ENCODE results near the gene KIF21B. TPM values are rescaled to one million over a fixed set of nuclear protein-coding genes. Genes with fewer than 3 reads are reported as not detected.

KIF21B gene
- total RNA-seq, 1 experiment from 2014 or later: 0.60 TPM

- intact Hi-C loops (cut with micrococcal nuclease; ENCODE audit: unreplicated experiment): no loop called here
- Histone ChIP-seq H3K27me3 (replicated peaks; ENCODE audit: insufficient read depth, low read depth, low read length, poor library complexity) (no peaks in the 10 kb centered on the region), H3K4me3 (ENCODE audit: low read depth, low read length, poor library complexity, severe bottlenecking) (no peak overlapping the region), H3K4me1 (ENCODE audit: insufficient read depth, low read length, poor library complexity, severe bottlenecking) (no peaks in the 10 kb centered on the region), H3K36me3 (ENCODE audit: insufficient read depth, low read length, poor library complexity, severe bottlenecking) (no peaks in the 10 kb centered on the region), H3K27ac (ENCODE audit: low read depth, low read length, poor library complexity, severe bottlenecking) (no peak overlapping the region), H3K9me3 (ENCODE audit: low read depth, low read length, poor library complexity, severe bottlenecking) (no peaks in the 10 kb centered on the region)
- ChIA-PET CTCF (no interaction called here), POLR2A (ENCODE audit: low non-redundant PET) (no interaction called here)
- TF ChIP-seq EZH2 (IDR thresholded peaks at IDR 0.05; ENCODE audit: borderline replicate concordance, low read depth, low read length, poor library complexity, severe bottlenecking) (no peak), CTCF (conservative IDR thresholded peaks at IDR 0.05; ENCODE audit: low read depth, low read length) (no peak)
- BruUV-seq (replicated peaks): no TSS peak
- no peak for DNase-seq (ENCODE audit: low spot score)
These were observed 48.1 kb downstream of the KIF21B start for GRCh38 chr1:200975458-200975857.

DNA sequence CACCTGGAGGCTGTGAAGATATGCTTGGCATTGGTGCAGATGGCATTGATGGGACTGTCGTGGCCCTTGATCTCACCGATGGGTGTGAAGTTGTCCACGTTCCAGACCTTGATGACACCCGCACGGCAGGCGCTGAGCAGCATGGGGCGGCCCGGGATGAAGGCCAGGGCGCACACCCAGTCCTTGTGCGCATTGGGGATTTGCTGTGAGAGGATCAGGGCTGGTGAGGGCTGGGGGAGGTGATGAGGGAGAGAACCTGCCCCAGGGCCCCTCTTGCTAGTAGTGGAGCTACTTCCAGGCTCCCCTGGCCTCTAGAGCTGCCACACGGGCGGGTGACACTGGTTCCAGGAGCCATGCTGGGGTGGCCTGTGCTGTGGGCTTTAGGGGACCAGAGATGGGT, 48.8 kb downstream of the KIF21B start:
- no TSS peak for BruUV-seq (replicated peaks)
- TF ChIP-seq CTCF (conservative IDR thresholded peaks at IDR 0.05; ENCODE audit: low read depth, low read length) (no peak), EZH2 (IDR thresholded peaks at IDR 0.05; ENCODE audit: borderline replicate concordance, low read depth, low read length, poor library complexity, severe bottlenecking) (no peak)
- Histone ChIP-seq H3K36me3 (ENCODE audit: insufficient read depth, low read length, poor library complexity, severe bottlenecking) (no peaks in the 10 kb centered on the region), H3K4me3 (ENCODE audit: low read depth, low read length, poor library complexity, severe bottlenecking) (no peak overlapping the region), H3K4me1 (ENCODE audit: insufficient read depth, low read length, poor library complexity, severe bottlenecking) (no peaks in the 10 kb centered on the region), H3K9me3 (ENCODE audit: low read depth, low read length, poor library complexity, severe bottlenecking) (no peaks in the 10 kb centered on the region), H3K27me3 (replicated peaks; ENCODE audit: insufficient read depth, low read depth, low read length, poor library complexity) (no peaks in the 10 kb centered on the region), H3K27ac (ENCODE audit: low read depth, low read length, poor library complexity, severe bottlenecking) (no peak overlapping the region)
- ChIA-PET POLR2A (ENCODE audit: low non-redundant PET) (no interaction called here), CTCF (no interaction called here)
- DNase-seq (ENCODE audit: low spot score): no peak
- intact Hi-C loops (cut with micrococcal nuclease; ENCODE audit: unreplicated experiment): loop anchor here (5.0 kb wide), 2 partner anchors 388 to 433 kb away; no protein-coding TSS in a partner anchor

GRCh38 chr1:200973937-200974657, 49.4 kb downstream of the KIF21B start:
- Histone ChIP-seq H3K4me1 (ENCODE audit: insufficient read depth, low read length, poor library complexity, severe bottlenecking) (no peaks in the 10 kb centered on the region), H3K27ac (ENCODE audit: low read depth, low read length, poor library complexity, severe bottlenecking) (no peak overlapping the region), H3K27me3 (replicated peaks; ENCODE audit: insufficient read depth, low read depth, low read length, poor library complexity) (no peaks in the 10 kb centered on the region), H3K36me3 (ENCODE audit: insufficient read depth, low read length, poor library complexity, severe bottlenecking) (no peaks in the 10 kb centered on the region), H3K4me3 (ENCODE audit: low read depth, low read length, poor library complexity, severe bottlenecking) (no peak overlapping the region), H3K9me3 (ENCODE audit: low read depth, low read length, poor library complexity, severe bottlenecking) (no peaks in the 10 kb centered on the region)
- CTCF ChIA-PET: interaction anchor here (3.0 kb wide), 1 partner anchor 68 kb away, joined by 14 read pairs; no protein-coding TSS in a partner anchor
- POLR2A ChIA-PET (ENCODE audit: low non-redundant PET): no interaction called here
- no peak for DNase-seq (ENCODE audit: low spot score)
- no peak for TF ChIP-seq EZH2 (IDR thresholded peaks at IDR 0.05; ENCODE audit: borderline replicate concordance, low read depth, low read length, poor library complexity, severe bottlenecking)
- no peak for TF ChIP-seq CTCF (conservative IDR thresholded peaks at IDR 0.05; ENCODE audit: low read depth, low read length)
- intact Hi-C loops (cut with micrococcal nuclease; ENCODE audit: unreplicated experiment): loop anchor here (5.0 kb wide), 2 partner anchors 388 to 433 kb away; no protein-coding TSS in a partner anchor
- no TSS peak for BruUV-seq (replicated peaks)

All from A673 (cell line).